Left lung (tissue), 14 donors: ENCODE results near the gene NOTCH3. TPM values are rescaled to one million over a fixed set of nuclear protein-coding genes. Genes with fewer than 3 reads are reported as not detected.

Experiments used
- ATAC-seq: fragments of 200-7000 bp; cut with Tn5 transposase; one replicate; pipeline ENCODE4 v1.9.1; 2020; ENCODE audit warnings: moderate library complexity
- DNase-seq, 4 donors: peaks; one replicate each; pipeline ENCODE4 v3.0.0-alpha.2; 2013 to 2020
- H3K27ac ChIP-seq, 2 donors: fragments of 200-600 bp; sonication (generic) in 1 of 2; one replicate each; pipeline versions ENCODE4 v1.5.0 to v1.8.0; 2020 to 2021
- H3K27me3 ChIP-seq, 2 donors: fragments of 200-600 bp; sonication (generic) in 1 of 2; one replicate each; pipeline versions ENCODE4 v1.5.0 to v1.8.0; 2020 to 2021
- H3K36me3 ChIP-seq, 2 donors: fragments of 200-600 bp; sonication (generic) in 1 of 2; one replicate each; pipeline versions ENCODE4 v1.5.0 to v1.8.0; 2020 to 2021
- H3K4me1 ChIP-seq, 2 donors: fragments of 200-600 bp; one replicate each; pipeline ENCODE4 v1.8.0; 2021
- H3K4me3 ChIP-seq, 2 donors: fragments of 200-600 bp; sonication (generic) in 1 of 2; one replicate each; pipeline versions ENCODE4 v1.5.0 to v1.8.0; 2020 to 2021; ENCODE audit warnings: mild to moderate bottlenecking in 1 of 2
- H3K9me3 ChIP-seq, 2 donors: fragments of 200-600 bp; sonication (generic) in 1 of 2; one replicate each; pipeline versions ENCODE4 v1.5.0 to v1.8.0; 2020 to 2021
- CTCF ChIP-seq, 2 donors: fragments of 200-600 bp; sonication (generic) in 1 of 2; IDR thresholded peaks; one replicate each; pipeline versions ENCODE4 v1.5.0 to v1.8.0; 2021; ENCODE audit warnings: antibody characterized with exemption in 2 of 2
- intact Hi-C, 2 donors: fragments of 100-400 bp; cut with DNase I; formaldehyde crosslinking; loops; one replicate each; pipeline versions ENCODE4 v1.11.2 to v1.14.2; 2022
- long read RNA-seq, 12 donors: library from polyadenylated mRNA in 2 of 12; unstranded in 2 of 12; transcript quantifications; one replicate each; pipeline ENCODE4 v2.0.0 and lab custom pipeline, GENCODE V29; 2019 to 2026
- polyA plus RNA-seq, 6 donors: library from polyadenylated mRNA; unstranded; fragments of 120-200 nt; gene quantifications; one replicate each; pipeline ENCODE4 v1.2.1, GENCODE V29; 2013; ENCODE audit not compliant: insufficient read length in 6 of 6
- total RNA-seq, 2 donors: library from RNA; stranded (reverse); fragmentation: NEBNext Ultra II Directional; extraction: Animal tissue kit (Norgen Biotek cat#: 25700); gene quantifications; one replicate each; pipeline ENCODE4 v1.2.1, GENCODE V29; 2021
- donor health status: DM: no; HTN: yes; CAD: no.
- donor health status: DM: no; HTN: no; CAD: no.

NOTCH3 gene
- 10 to 100 TPM; 73.2 to 94.1 TPM for total RNA-seq
- 100 to 1,000 TPM in 5 of 6 donors, 10 to 100 TPM in 1; 93.5 to 130 (median 117) TPM for polyA plus RNA-seq
- long read RNA-seq, donor 1, partial matches to known transcripts, result 27 of 28 reads
- long read RNA-seq, donor 1, other reads (novel, unspliced or antisense), result 0 of 28 reads
- long read RNA-seq, donor 2, full-length matches to known transcripts, result 3 of 24 reads
- long read RNA-seq, donor 2, partial matches to known transcripts, result 21 of 24 reads
- long read RNA-seq, donor 2, other reads (novel, unspliced or antisense), result 0 of 24 reads
- long read RNA-seq, donor 3, result 0 reads
- long read RNA-seq, donor 4, partial matches to known transcripts, result 0 of 3 reads
- long read RNA-seq, donor 4, other reads (novel, unspliced or antisense), result 3 of 3 reads
- long read RNA-seq, donor 5, full-length matches to known transcripts, result 3 of 20 reads
- long read RNA-seq, donor 5, partial matches to known transcripts, result 17 of 20 reads
- long read RNA-seq, donor 5, other reads (novel, unspliced or antisense), result 0 of 20 reads
- long read RNA-seq, donor 6, full-length matches to known transcripts, result 4 of 4 reads
- long read RNA-seq, donor 6, partial matches to known transcripts, result 0 of 4 reads
- long read RNA-seq, donor 6, other reads (novel, unspliced or antisense), result 0 of 4 reads
- long read RNA-seq, donor 7, full-length matches to known transcripts, result 1 of 10 reads
- long read RNA-seq, donor 7, partial matches to known transcripts, result 9 of 10 reads
- long read RNA-seq, donor 7, other reads (novel, unspliced or antisense), result 0 of 10 reads
- long read RNA-seq, donor 8, full-length matches to known transcripts, result 2 of 44 reads
- long read RNA-seq, donor 8, partial matches to known transcripts, result 42 of 44 reads
- long read RNA-seq, donor 8, other reads (novel, unspliced or antisense), result 0 of 44 reads
- long read RNA-seq, donor 9, result 0 reads
- long read RNA-seq, donor 10, result 0 reads
- long read RNA-seq, donor 11, result 0 reads
- long read RNA-seq, donor 12, partial matches to known transcripts, result 18 of 19 reads
- long read RNA-seq, donor 12, other reads (novel, unspliced or antisense), result 0 of 19 reads

GRCh38 chr19:15200553-15201364 is at the start of gene NOTCH3:
NOTCH3 (minus strand) TSS chr19:15200995; CDS start chr19:15200905, 90 bp downstream.
- peaks cover 0 to 25% of the 10 kb centered on the region in 2 donors for H3K4me1 ChIP-seq
- no peaks in the 10 kb centered on the region for H3K9me3 ChIP-seq
- intact Hi-C loops, result no loop called here
- H3K27me3 ChIP-seq, result peaks cover 0 to 73% of the 10 kb centered on the region in 2 donors
- DNase-seq, result peak in 2 of 4 donors; percentile 54 to 80
- H3K36me3 ChIP-seq, result no peaks in the 10 kb centered on the region
- ATAC-seq, result peak; percentile 51
- TF ChIP-seq CTCF (IDR thresholded peaks at IDR 0.05), result no peak
- H3K4me3 ChIP-seq, result peak within 1 kb of the TSS; percentile 47 to 59
- peak within 1 kb of the TSS; percentile 37 to 62 for H3K27ac ChIP-seq

GRCh38 chr19:15250640-15250993 is 49.8 kb upstream of the NOTCH3 start:
- intact Hi-C loops, result loop anchor here in 1 of 2 donors (10.0 kb wide), 1 partner anchor 66 kb away; no protein-coding TSS in a partner anchor
- Histone ChIP-seq H3K4me3 (no peak overlapping the region), H3K4me1 (peaks cover 20 to 45% of the 10 kb centered on the region in 2 donors), H3K27ac (peak overlapping the region; percentile 56 to 81), H3K9me3 (no peaks in the 10 kb centered on the region), H3K36me3 (peaks cover 6 to 100% of the 10 kb centered on the region in 2 donors), H3K27me3 (no peaks in the 10 kb centered on the region)
- no peak for ATAC-seq
- no peak for DNase-seq
- no peak for TF ChIP-seq CTCF (IDR thresholded peaks at IDR 0.05)

GRCh38 chr19:15249972-15250639 is 49.3 kb upstream of the NOTCH3 start:
- Histone ChIP-seq H3K4me3 (no peak overlapping the region), H3K9me3 (no peaks in the 10 kb centered on the region), H3K4me1 (peaks cover 20 to 45% of the 10 kb centered on the region in 2 donors), H3K27ac (peak overlapping the region; percentile 72 to 81), H3K27me3 (no peaks in the 10 kb centered on the region), H3K36me3 (peaks cover 6 to 100% of the 10 kb centered on the region in 2 donors)
- DNase-seq (peak in 1 of 4 donors; percentile 62), ATAC-seq (peak; percentile 11)
- TF ChIP-seq CTCF (IDR thresholded peaks at IDR 0.05), result no peak
- intact Hi-C loops, result loop anchor here in 1 of 2 donors (10.0 kb wide), 1 partner anchor 65 kb away; no protein-coding TSS in a partner anchor

- Histone ChIP-seq H3K4me1 (peaks cover 20 to 45% of the 10 kb centered on the region in 2 donors), H3K36me3 (peaks cover 6 to 99% of the 10 kb centered on the region in 2 donors)
- ATAC-seq, result no peak
Measured at GRCh38 chr19:15249528-15249874, 48.7 kb upstream of the NOTCH3 start.

More at GRCh38 chr19:15249528-15249874, 48.7 kb upstream of the NOTCH3 start:
- TF ChIP-seq CTCF (IDR thresholded peaks at IDR 0.05), result no peak
- Histone ChIP-seq H3K9me3 (no peaks in the 10 kb centered on the region), H3K27ac (peak overlapping the region; percentile 72 to 81), H3K4me3 (no peak overlapping the region), H3K27me3 (no peaks in the 10 kb centered on the region)
- intact Hi-C loops, result no loop called here
- no peak for DNase-seq
